ENCODE results near the gene CGNL1.
A peak's percentile ranks its signal among the peaks of the same experiment; 100 is the strongest.

CGNL1 gene

GRCh38 chr15:57551715-57552677, 175.7 kb downstream of the CGNL1 start:
- no peak overlapping the region for H3K4me3 ChIP-seq (ENCODE audit: low read depth, low read length)
- DNase-seq (ENCODE audit: low read depth, low spot score), result peak; percentile 26
- no peak for TF ChIP-seq CTCF (IDR thresholded peaks at IDR 0.05; ENCODE audit: insufficient read depth, low read length, missing control alignments)
- CTCF ChIA-PET, result interaction anchor here (1.0 to 6.4 kb wide), 7 partner anchors 8 to 519 kb away, joined by 3 to 61 read pairs (median 4); no protein-coding TSS in a partner anchor
- POLR2A ChIA-PET, result interaction anchor here (0.7 to 1.4 kb wide), 2 partner anchors 14 to 1405 kb away, joined by 3 read pairs; no protein-coding TSS in a partner anchor

- TF ChIP-seq CTCF (IDR thresholded peaks at IDR 0.05; ENCODE audit: insufficient read depth, low read length, missing control alignments), result no peak
- CTCF ChIA-PET, result interaction anchor here (1.4 to 10.6 kb wide), 7 partner anchors 8 to 518 kb away, joined by 4 to 97 read pairs (median 5); no protein-coding TSS in a partner anchor
- no peak overlapping the region for H3K4me3 ChIP-seq (ENCODE audit: low read depth, low read length)
- POLR2A ChIA-PET, result no interaction called here
- no peak for DNase-seq (ENCODE audit: low read depth, low spot score)
Observed at GRCh38 chr15:57552678-57553334, 176.5 kb downstream of the CGNL1 start.

- ChIA-PET CTCF (interaction anchor here (1.2 to 10.6 kb wide), 3 partner anchors 7 to 629 kb away, joined by 4 to 97 read pairs (median 61); no protein-coding TSS in a partner anchor), POLR2A (no interaction called here)
- TF ChIP-seq CTCF (IDR thresholded peaks at IDR 0.05; ENCODE audit: insufficient read depth, low read length, missing control alignments), result no peak
- no peak overlapping the region for H3K4me3 ChIP-seq (ENCODE audit: low read depth, low read length)
- DNase-seq (ENCODE audit: low read depth, low spot score), result no peak
Observed at GRCh38 chr15:57553526-57553925, 177.2 kb downstream of the CGNL1 start.

GRCh38 chr15:57554063-57554811, 177.9 kb downstream of the CGNL1 start:
- H3K4me3 ChIP-seq (ENCODE audit: low read depth, low read length), result no peak overlapping the region
- TF ChIP-seq CTCF (IDR thresholded peaks at IDR 0.05; ENCODE audit: insufficient read depth, low read length, missing control alignments), result no peak
- DNase-seq (ENCODE audit: low read depth, low spot score), result no peak
- POLR2A ChIA-PET, result no interaction called here
- CTCF ChIA-PET, result interaction anchor here (1.2 to 10.6 kb wide), 3 partner anchors 10 to 629 kb away, joined by 4 to 97 read pairs (median 8); no protein-coding TSS in a partner anchor

- DNase-seq (ENCODE audit: low read depth, low spot score), result no peak
- ChIA-PET POLR2A (no interaction called here), CTCF (interaction anchor here (1.2 to 10.6 kb wide), 3 partner anchors 11 to 628 kb away, joined by 4 to 97 read pairs (median 8); no protein-coding TSS in a partner anchor)
- no peak for TF ChIP-seq CTCF (IDR thresholded peaks at IDR 0.05; ENCODE audit: insufficient read depth, low read length, missing control alignments)
- H3K4me3 ChIP-seq (ENCODE audit: low read depth, low read length), result no peak overlapping the region
Observed at GRCh38 chr15:57554812-57555179, 178.5 kb downstream of the CGNL1 start.
